Putamen (tissue), 1 donor: ENCODE results near the gene KAT6B.

ENCODE experiments used
- DNase-seq: peaks from one replicate; pipeline ENCODE4 v3.0.0-alpha.2; 2016; ENCODE audit warnings: low spot score

KAT6B gene

GRCh38 chr10:74956555-74957111, 130.2 kb downstream of the KAT6B start:
- DNase-seq, result no peak

GRCh38 chr10:74957285-74957961, 131.0 kb downstream of the KAT6B start:
- DNase-seq, result no peak

GRCh38 chr10:74958316-74958715, 131.9 kb downstream of the KAT6B start:
- no peak for DNase-seq

- DNase-seq, result peak; percentile 31
Measured at GRCh38 chr10:74960670-74961069, 134.3 kb downstream of the KAT6B start.

GRCh38 chr10:74962517-74962916, 136.1 kb downstream of the KAT6B start:
- no peak for DNase-seq

- DNase-seq, result no peak
Measured at GRCh38 chr10:74963549-74963948, 137.1 kb downstream of the KAT6B start.

- DNase-seq, result peak; percentile 58
Measured at GRCh38 chr10:74967911-74968666, 141.7 kb downstream of the KAT6B start.

GRCh38 chr10:74968667-74969061, 142.3 kb downstream of the KAT6B start:
- DNase-seq, result no peak

GRCh38 chr10:74969093-74969492, 142.7 kb downstream of the KAT6B start:
- DNase-seq, result no peak

GRCh38 chr10:74969530-74969929, 143.1 kb downstream of the KAT6B start:
- no peak for DNase-seq

- no peak for DNase-seq
Measured at GRCh38 chr10:74973741-74974392, 147.5 kb downstream of the KAT6B start.

GRCh38 chr10:74975758-74976157, 149.4 kb downstream of the KAT6B start:
- no peak for DNase-seq

- DNase-seq, result no peak
Measured at GRCh38 chr10:74976565-74976964, 150.2 kb downstream of the KAT6B start.

- no peak for DNase-seq
Measured at GRCh38 chr10:74977072-74977471, 150.7 kb downstream of the KAT6B start.

- DNase-seq, result no peak
Measured at GRCh38 chr10:74977913-74978847, 151.8 kb downstream of the KAT6B start.

- no peak for DNase-seq
Measured at GRCh38 chr10:74981831-74982633, 155.6 kb downstream of the KAT6B start.

GRCh38 chr10:74982634-74982982, 156.2 kb downstream of the KAT6B start:
- DNase-seq, result no peak

GRCh38 chr10:74983383-74983782, 157.0 kb downstream of the KAT6B start:
- no peak for DNase-seq

- DNase-seq, result no peak
Measured at GRCh38 chr10:74987339-74988053, 161.1 kb downstream of the KAT6B start.

GRCh38 chr10:74988054-74988775, 161.8 kb downstream of the KAT6B start:
- no peak for DNase-seq
